NK-92 treated with Interleukin-12 subunit alpha and Interleukin-12 subunit beta, amount 100 ng/mL, for 24 hours (cell line): ENCODE measurements around the gene WWC2.

Source experiments
- DNase-seq: peaks from one replicate; lab custom pipeline; 2025; lab: John Stamatoyannopoulos, UW

The WWC2 gene

DNA sequence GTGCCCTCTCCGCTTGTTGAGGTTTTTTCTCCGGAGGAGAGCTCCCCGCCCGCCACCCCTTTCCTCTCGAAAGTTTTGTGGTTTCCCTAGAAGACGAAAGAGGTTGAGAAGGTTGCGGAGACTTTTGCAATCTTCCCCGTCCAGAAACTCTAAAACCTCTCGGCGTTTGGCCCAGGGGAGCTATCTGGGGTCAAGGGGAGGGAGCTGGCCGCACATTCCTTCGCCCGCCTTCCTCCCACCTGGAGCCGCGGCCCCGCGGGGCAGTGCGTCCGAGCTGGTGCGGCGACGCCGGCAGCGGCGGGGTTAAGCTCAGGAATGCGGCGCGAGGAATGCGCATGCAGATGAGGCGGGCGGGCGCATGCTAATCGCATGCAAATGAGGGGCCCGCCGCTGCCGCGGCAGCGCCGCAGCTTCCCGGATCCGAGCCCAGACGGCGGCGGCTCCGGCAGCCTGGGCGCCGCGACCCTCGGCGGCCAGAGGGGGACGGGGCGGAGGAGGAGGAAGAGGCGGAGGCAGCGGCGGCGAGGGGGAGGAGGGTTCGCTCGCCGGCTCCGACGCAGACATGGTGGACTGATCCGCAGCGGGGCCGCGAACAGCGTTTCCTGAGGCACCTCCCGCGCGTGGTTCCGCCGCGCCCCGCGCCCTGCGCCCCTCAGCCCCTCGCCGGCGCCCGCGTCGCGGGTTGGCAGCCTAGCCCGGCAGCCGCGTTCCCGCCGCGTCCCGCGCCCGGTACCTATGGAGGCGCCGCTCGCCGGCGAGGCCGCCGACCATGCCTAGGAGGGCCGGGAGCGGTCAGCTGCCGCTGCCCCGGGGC, at the start of gene WWC2:
WWC2 (plus strand) TSS at position 535 of the 814 bp plus-strand sequence; CDS start at position 770, 235 bp downstream.
- DNase-seq: no peak

- DNase-seq: no peak
Observed at GRCh38 chr4:183053681-183054080, 45.4 kb upstream of the WWC2 start.

GRCh38 chr4:183057255-183057654, 41.8 kb upstream of the WWC2 start:
- DNase-seq: no peak

GRCh38 chr4:183059797-183060196, 39.3 kb upstream of the WWC2 start:
- no peak for DNase-seq

DNA sequence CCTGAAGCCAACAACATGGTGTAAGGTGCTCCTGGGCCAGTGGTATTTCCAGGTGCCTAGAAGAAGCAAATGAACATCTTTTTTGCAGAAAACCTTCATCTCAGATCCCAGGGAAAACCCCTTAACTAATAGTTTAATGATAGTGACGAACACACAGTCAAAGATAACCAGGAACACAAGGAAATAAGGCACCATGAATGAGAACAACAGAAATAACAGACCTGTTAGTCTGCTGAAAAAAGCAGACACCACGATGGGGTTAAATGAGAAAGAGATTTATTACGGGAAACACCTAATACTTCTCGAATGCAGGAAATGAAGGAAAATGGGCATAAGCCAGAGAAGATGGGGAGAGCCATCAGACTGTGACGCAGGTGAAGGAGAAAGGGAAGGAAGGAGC, 30.6 kb upstream of the WWC2 start:
- DNase-seq: no peak

DNA sequence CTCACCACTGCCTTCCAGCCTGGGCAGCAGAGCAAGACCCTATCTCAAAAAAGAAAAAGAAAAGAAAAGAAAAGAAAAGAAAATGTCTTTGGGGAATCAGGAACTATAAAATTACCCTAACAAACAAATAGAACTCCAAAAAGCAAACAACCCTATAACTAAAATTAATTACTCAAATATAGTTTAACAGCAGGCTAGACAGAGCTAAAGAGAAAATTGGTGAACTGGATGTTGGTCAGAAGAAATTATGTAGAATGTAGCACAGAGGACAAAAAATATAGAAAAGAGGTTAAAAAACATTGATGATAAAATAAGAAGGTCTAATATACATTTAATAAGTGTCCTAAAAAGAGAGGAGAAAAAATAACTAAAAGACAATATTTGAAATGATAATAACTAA, 27.8 kb upstream of the WWC2 start:
- no peak for DNase-seq

DNA sequence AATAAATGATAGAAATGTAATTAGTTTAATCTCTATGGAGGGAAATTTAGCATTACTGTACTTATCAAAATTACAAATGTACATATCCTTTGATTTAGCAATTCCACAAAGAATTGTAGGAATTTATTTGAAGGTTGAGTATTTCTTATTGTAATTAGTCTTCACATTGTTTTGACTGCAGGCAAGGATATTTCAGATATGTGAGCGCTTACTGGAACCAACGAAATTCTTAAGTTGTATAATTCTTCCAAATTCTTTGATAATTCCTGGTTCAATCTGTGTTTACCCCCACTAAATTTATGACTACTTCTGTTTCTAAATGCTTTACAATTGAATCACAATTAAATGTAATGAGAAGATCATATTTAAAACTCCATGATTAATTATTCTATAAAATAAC, 26.9 kb upstream of the WWC2 start:
- DNase-seq: no peak

DNA sequence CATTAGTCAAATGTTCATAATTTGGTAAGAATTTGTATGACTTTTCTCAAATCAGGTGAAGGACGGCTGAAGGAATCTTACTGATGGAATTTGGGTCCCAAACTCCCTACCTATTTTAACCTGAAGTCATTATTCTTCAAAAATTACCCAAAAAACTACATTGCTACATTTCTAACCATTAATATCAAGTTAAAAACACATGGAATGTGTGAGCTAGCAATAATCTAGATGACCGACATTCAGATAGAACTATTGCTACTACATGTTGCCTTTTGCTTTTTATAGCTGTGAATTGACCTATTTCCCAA, 25.3 kb upstream of the WWC2 start:
- DNase-seq: no peak

- no peak for DNase-seq
Observed at GRCh38 chr4:183074288-183074990, 24.6 kb upstream of the WWC2 start.

DNA sequence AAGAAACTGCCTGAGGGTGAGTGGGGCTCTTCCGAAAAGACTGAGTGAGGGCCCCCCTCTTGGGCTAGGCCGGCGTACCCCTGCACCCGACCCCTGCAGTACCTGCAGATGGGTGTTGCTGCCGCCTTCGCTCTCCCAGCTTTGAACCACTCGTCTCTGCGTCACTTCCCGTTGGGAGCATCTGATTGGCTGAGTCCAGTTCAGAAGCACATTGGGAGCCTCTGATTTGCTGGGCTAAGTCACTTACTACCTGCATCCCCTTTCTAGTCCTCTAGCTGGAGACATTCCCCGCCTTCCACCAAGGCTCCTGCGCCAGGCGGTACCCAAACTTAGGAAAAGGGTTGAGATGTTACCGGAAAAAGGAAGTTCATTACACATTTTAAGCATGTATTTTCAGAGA, 20.4 kb upstream of the WWC2 start:
- no peak for DNase-seq

DNA sequence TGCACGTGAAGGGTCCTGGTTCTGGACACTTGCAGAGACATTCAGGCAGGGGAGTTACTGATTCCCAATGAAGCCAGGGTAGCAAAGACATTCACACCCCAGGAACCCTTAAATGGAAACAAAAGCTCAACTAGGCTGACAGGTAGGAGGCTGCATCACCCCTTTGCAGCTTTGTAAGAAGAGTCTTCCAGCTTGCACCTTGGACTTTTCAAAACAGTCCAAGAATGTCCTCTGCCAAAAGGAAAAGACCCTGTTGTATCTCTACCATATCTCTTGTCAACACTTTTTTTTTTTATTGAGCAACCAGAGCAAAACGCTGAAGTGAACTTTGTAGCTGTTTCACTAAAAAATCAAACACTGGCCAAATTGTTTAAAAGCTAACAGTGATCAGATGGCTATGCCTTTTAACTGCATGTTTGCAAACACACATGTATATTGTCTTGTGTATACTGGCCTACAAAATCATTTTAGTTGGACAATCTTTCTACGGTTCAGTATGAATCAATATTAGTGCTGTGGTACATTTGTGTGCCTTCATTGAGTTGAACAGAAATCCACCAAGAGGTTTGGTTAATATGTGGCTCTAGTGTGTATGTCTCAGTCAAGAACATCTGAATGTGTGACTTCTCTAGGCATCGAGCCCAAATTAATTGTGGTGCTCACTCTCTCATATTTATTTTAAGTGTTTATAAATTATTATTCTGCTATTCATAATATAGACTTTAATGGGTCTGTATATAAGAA, 18.5 kb upstream of the WWC2 start:
- no peak for DNase-seq

GRCh38 chr4:183081116-183081469, 18.0 kb upstream of the WWC2 start:
- no peak for DNase-seq

DNA sequence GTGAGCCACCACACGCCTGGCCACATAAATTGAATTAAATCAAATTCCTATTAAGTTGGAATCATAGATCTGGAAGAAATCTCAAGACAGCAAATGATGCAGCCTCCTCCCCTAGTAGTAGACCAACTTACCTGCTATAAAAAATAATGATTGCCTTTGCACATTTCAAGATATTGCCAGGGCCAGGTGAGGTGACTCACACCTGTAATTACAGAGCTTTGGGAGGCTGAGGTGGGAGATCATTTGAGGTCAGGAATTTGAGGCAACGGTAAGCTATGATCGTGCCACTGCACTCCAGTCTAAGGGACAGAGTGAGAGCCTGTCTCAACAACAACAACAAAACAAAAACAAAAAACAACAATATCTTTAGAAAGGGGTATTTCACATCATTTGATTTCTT, 17.0 kb upstream of the WWC2 start:
- no peak for DNase-seq

DNA sequence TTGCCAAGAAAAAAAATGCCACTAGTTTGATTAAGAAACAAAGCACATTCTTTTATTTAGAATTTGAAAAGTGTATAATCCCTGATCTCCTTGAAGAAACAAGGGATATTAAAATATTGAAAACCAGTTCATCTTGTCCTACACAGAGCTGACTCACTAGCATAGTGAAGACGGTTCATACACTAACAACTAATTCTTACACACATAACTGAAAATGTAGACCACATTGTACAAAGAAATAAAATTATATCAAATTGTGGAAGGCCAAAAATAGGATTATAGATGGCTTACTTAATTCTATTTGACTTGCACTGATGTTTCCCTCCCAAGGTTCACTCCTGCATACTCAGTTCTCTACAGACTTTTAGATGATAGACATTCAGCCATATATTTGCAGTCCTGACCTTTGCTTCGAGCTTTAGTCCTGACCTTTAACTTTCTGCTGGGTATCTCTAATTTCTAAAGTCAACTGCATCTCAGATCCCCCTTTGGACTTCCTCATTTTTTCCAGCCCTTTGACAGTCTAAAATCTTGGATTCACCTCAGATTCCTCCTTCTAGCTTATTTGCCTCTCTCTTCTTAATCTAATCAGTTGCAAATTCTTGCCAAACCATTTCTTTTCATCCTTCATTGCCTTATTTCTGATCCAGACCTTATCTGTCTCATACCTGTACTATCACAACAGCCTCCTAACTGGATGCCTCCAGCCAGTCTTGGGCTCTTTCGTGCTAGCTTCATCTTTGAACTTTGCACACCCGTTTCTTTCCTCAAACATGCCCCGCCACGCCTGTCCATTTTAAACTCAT, 4.5 kb upstream of the WWC2 start:
- DNase-seq: no peak

DNA sequence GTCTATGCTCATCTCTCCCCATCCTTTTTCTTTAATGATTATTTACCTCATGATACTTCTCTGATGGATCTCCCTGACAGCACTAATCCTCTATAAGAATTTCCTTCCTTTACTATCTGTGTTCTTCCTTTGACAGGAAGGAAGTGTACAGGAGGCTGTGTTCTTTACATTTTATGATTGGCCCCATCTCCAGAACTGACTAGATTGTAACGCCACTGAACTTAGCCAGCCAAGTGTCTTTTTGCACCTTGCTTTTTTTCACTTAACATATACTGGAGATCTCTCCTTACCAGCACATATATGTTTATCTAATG, 3.9 kb upstream of the WWC2 start:
- no peak for DNase-seq

GRCh38 chr4:183096276-183096965, 2.6 kb upstream of the WWC2 start:
- no peak for DNase-seq

DNA sequence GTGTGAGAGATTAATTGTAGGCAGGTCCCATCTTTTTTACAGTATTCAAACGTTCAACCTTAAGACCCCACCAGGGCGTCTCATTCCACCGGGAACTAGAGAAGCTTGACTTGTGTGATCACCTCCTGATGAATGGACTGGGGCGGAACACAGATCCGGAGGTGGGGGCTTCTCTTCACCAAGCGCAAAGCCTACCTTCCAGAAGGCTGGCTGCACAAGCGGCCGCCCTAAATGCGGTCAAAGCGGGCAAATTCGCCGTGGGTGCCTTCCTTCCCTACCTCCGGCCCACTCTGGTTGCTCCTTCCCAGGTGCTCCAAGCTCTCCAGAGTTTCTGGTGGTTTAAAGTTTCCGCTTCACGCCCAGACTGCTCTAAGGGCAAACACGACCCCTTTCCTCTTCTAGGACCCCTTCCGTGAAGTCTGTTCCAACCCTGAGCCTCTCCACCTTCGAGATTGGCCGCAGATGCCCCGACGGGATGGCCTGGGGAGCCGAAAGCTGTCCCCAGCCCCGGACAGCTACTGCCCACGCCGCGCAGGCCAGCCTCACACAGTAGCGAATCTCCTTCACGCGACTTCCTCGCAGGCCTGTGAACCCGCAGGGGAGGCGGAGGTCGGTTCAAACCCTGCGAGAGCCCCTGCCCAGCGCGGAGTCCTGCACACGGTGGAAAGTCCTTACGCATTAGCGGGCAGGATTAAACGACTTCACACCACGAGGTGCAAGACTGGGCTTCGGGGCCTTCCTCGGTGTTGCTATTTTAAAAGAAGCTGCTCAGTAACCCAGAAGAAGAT, 1.6 kb upstream of the WWC2 start:
- no peak for DNase-seq

GRCh38 chr4:183098019-183098722, 886 bp upstream of the WWC2 start:
- no peak for DNase-seq

- no peak for DNase-seq
Observed at GRCh38 chr4:183099537-183100297, 660 bp downstream of the WWC2 start.

DNA sequence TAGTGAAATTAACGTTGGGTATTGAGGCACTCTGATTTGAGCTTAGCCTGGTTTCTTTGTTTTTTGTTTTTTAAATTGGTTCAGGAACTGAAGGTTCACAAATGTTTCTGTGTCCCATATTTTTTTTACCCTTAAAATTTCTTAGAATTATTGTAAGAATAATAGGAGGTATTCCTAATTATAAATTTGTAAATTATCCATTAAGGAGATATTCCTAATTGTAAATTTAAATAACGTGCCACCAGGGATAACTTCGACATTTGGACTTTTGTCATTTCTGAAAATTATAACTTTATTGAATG, 1.2 kb downstream of the WWC2 start:
- no peak for DNase-seq
